ENCODE data around the gene TINCR.
"Not testable (repeated sequence)": the region's sequence is repeated elsewhere in the genome, so short reads cannot be mapped to it uniquely, and the experiment has no call there.

Gene TINCR

GRCh38 chr19:5609881-5610448 is 42.2 kb upstream of the TINCR start:
- no peak overlapping the region for H3K4me3 ChIP-seq (ENCODE audit: low read depth, low read length)

GRCh38 chr19:5608766-5609165 is 41.0 kb upstream of the TINCR start:
- not testable (repeated sequence) for H3K27ac ChIP-seq; H3K36me3 ChIP-seq (ENCODE audit: control insufficient read depth, insufficient read depth, low read length)

More at GRCh38 chr19:5609881-5610448, 42.2 kb upstream of the TINCR start:
- Histone ChIP-seq H3K27me3 (ENCODE audit: control insufficient read depth, insufficient read depth, low read length) (no peaks in the 10 kb centered on the region), H3K4me2 (ENCODE audit: low read length) (no peak overlapping the region), H3K9ac (no peak overlapping the region), H3K36me3 (ENCODE audit: control insufficient read depth, insufficient read depth, low read length) (no peaks in the 10 kb centered on the region), H3K9me3 (ENCODE audit: control insufficient read depth, low read length) (no peaks in the 10 kb centered on the region), H3K27ac (no peak overlapping the region), H3K4me1 (no peaks in the 10 kb centered on the region), H2AFZ (no peak overlapping the region), H3K79me2 (peaks cover 62% of the 10 kb centered on the region)
- no peak for TF ChIP-seq CTCF (IDR thresholded peaks at IDR 0.05)

GRCh38 chr19:5608291-5608690 is 40.5 kb upstream of the TINCR start:
- H3K79me2 ChIP-seq = peaks cover 50% of the 10 kb centered on the region
- no peaks in the 10 kb centered on the region for H3K4me1 ChIP-seq
- H3K4me3 ChIP-seq (ENCODE audit: low read depth, low read length) = no peak overlapping the region
- H3K36me3 ChIP-seq (ENCODE audit: control insufficient read depth, insufficient read depth, low read length) = no peaks in the 10 kb centered on the region
- H3K9ac ChIP-seq = no peak overlapping the region
- no peak overlapping the region for H3K27ac ChIP-seq
- H3K27me3 ChIP-seq (ENCODE audit: control insufficient read depth, insufficient read depth, low read length) = no peaks in the 10 kb centered on the region
- H3K4me2 ChIP-seq (ENCODE audit: low read length) = no peak overlapping the region
- H3K9me3 ChIP-seq (ENCODE audit: control insufficient read depth, low read length) = no peaks in the 10 kb centered on the region
- TF ChIP-seq CTCF (IDR thresholded peaks at IDR 0.05) = no peak
- no peak overlapping the region for H2AFZ ChIP-seq

More at GRCh38 chr19:5608766-5609165, 41.0 kb upstream of the TINCR start:
- not testable (repeated sequence) for H3K9me3 ChIP-seq (ENCODE audit: control insufficient read depth, low read length); H3K27me3 ChIP-seq (ENCODE audit: control insufficient read depth, insufficient read depth, low read length); H2AFZ ChIP-seq; H3K4me3 ChIP-seq (ENCODE audit: low read depth, low read length); H3K4me2 ChIP-seq (ENCODE audit: low read length); H3K9ac ChIP-seq; H3K4me1 ChIP-seq
- peaks cover 53% of the 10 kb centered on the region for H3K79me2 ChIP-seq

GRCh38 chr19:5607318-5608275 is 39.8 kb upstream of the TINCR start:
- H3K4me1 ChIP-seq = no peaks in the 10 kb centered on the region
- no peak overlapping the region for H3K4me3 ChIP-seq (ENCODE audit: low read depth, low read length)
- H3K9me3 ChIP-seq (ENCODE audit: control insufficient read depth, low read length) = no peaks in the 10 kb centered on the region
- H3K9ac ChIP-seq = no peak overlapping the region
- no peak overlapping the region for H3K27ac ChIP-seq
- no peaks in the 10 kb centered on the region for H3K27me3 ChIP-seq (ENCODE audit: control insufficient read depth, insufficient read depth, low read length)
- H3K79me2 ChIP-seq = peaks cover 48% of the 10 kb centered on the region
- TF ChIP-seq CTCF (IDR thresholded peaks at IDR 0.05) = no peak
- no peaks in the 10 kb centered on the region for H3K36me3 ChIP-seq (ENCODE audit: control insufficient read depth, insufficient read depth, low read length)
- H2AFZ ChIP-seq = no peak overlapping the region
- no peak overlapping the region for H3K4me2 ChIP-seq (ENCODE audit: low read length)

GRCh38 chr19:5605362-5605761 is 37.6 kb upstream of the TINCR start:
- no peak for TF ChIP-seq CTCF (IDR thresholded peaks at IDR 0.05)
- Histone ChIP-seq H3K27ac (no peak overlapping the region), H3K36me3 (ENCODE audit: control insufficient read depth, insufficient read depth, low read length) (no peaks in the 10 kb centered on the region)

More at GRCh38 chr19:5605362-5605761, 37.6 kb upstream of the TINCR start:
- H3K27me3 ChIP-seq (ENCODE audit: control insufficient read depth, insufficient read depth, low read length) = no peaks in the 10 kb centered on the region
- H3K4me2 ChIP-seq (ENCODE audit: low read length) = no peak overlapping the region
- no peaks in the 10 kb centered on the region for H3K4me1 ChIP-seq
- no peak overlapping the region for H2AFZ ChIP-seq
- no peaks in the 10 kb centered on the region for H3K9me3 ChIP-seq (ENCODE audit: control insufficient read depth, low read length)
- H3K4me3 ChIP-seq (ENCODE audit: low read depth, low read length) = no peak overlapping the region
- H3K9ac ChIP-seq = no peak overlapping the region
- peaks cover 46% of the 10 kb centered on the region for H3K79me2 ChIP-seq

Data from parathyroid adenoma (tissue), 2 donors.